GM19455 (cell line): ENCODE data around the gene RAB25.

Experiments used
- ATAC-seq: cut with Tn5 transposase; IDR thresholded peaks from one replicate; pipeline ENCODE4 v1.9.1; 2021; ENCODE audit not compliant: unreplicated experiment

Gene RAB25

GRCh38 chr1:156100205-156100995 lies 39.4 kb downstream of the RAB25 start:
- ATAC-seq, result no peak

DNA sequence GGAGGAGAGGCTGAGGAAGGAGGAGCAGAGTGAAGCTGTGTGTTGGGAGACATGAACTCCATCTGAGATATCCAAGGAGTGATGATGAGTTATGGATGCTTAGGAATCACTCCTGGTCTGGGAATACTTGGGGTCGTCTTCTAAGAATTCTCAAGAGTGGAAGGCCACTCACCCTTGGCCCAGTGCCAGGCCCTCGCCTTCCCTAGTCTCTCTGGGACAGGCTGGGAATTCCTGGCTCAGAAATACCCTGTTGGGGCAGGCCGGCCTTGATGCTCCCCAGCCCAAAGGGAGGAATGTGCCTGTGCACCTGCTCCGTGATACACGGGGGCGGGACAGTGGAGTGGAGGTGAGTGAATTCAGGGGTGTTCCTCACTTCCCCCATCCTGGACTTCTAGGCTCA lies 40.9 kb downstream of the RAB25 start:
- no peak for ATAC-seq

GRCh38 chr1:156102633-156103511 lies 41.9 kb downstream of the RAB25 start:
- no peak for ATAC-seq

GRCh38 chr1:156103521-156103947 lies 42.6 kb downstream of the RAB25 start:
- no peak for ATAC-seq

DNA sequence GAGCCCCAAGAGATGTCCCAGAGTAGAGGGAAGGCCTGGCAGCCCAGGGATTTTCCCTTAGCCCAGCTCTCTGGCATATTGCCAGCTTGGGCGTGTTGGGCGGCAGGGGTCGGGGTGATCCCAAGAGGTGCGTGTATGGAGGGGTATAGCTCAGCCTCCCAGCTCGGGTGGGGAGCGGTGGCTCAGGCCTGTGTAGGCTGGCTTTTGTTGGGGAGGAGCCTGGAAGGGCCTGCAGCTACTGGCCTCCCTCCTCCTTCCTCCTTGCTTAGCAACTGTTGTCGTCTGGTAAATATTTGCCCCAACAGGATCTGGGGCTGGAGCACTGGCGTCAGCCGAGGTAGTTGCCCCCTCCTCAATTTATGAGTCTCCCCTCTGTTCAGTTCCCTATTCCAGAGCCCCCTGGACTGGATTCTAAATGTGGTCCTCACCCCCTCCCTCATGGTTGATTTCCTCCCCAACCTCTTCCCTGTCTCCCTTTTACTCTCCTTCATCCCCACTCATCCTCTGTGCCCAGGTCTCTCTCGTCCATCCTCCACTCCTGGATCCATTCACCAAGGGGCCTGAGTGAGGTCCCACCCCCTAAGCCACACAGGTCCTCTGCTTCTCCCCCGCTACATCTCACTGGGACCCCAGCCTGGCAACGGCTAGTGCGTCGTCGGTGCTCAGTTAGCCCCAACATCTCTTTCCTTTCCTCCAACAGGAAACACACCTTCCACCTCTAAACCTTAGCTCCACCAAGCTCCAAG lies 43.3 kb downstream of the RAB25 start:
- no peak for ATAC-seq

DNA sequence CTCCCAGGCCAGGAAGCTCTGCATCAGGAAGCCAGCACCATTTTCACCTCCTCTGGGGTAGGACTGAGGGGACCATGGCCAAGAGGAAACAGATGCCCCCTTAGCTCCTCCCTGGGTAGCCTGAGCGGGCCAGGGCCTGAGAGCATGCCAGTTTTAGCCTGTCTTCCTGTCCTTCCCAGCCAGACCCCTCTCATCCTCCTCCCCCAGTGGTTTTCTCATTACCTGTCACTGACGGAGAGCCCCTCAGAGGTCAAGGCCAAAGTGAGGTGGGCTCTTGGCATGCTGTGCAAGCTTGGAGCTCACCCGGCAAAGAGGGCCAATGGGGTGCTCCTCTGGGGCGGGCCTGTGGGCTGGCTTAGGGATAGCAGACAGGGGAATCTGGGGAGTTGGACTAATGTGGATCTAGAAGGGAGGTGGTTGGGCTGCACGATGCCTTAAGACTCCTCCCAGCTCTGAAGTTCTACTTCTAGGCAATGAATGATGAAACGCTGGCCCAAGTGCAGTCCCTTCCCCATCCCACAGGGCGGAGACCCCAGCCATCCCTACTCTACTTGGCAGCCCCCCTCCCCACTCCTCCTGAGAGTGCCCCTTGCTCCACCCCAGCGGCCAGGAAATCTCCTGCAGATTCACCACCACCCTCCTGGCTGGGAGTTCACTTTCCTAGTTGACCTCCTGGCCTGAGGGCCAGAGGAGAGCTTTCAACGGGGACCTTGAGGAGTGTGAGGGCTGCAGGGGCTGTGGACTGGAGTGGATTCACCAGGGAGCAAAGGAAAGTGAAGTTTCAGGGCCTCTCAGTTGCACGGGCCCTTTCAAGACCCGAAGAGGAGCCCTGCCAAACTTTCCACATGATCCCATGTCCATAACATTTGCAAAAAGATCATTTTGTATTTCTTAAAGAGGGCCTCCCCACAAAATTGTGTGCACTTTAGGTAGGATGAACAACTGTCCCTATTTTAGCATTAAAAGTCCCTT lies 44.2 kb downstream of the RAB25 start:
- ATAC-seq, result no peak

- ATAC-seq, result peak; percentile 3
Observed at GRCh38 chr1:156106624-156107488, 45.9 kb downstream of the RAB25 start.

GRCh38 chr1:156108057-156108456 lies 47.1 kb downstream of the RAB25 start:
- no peak for ATAC-seq

GRCh38 chr1:156108664-156109241 lies 47.8 kb downstream of the RAB25 start:
- ATAC-seq, result no peak

GRCh38 chr1:156110252-156110651 lies 49.3 kb downstream of the RAB25 start:
- ATAC-seq, result no peak

GRCh38 chr1:156111355-156111962 lies 50.5 kb downstream of the RAB25 start:
- no peak for ATAC-seq

DNA sequence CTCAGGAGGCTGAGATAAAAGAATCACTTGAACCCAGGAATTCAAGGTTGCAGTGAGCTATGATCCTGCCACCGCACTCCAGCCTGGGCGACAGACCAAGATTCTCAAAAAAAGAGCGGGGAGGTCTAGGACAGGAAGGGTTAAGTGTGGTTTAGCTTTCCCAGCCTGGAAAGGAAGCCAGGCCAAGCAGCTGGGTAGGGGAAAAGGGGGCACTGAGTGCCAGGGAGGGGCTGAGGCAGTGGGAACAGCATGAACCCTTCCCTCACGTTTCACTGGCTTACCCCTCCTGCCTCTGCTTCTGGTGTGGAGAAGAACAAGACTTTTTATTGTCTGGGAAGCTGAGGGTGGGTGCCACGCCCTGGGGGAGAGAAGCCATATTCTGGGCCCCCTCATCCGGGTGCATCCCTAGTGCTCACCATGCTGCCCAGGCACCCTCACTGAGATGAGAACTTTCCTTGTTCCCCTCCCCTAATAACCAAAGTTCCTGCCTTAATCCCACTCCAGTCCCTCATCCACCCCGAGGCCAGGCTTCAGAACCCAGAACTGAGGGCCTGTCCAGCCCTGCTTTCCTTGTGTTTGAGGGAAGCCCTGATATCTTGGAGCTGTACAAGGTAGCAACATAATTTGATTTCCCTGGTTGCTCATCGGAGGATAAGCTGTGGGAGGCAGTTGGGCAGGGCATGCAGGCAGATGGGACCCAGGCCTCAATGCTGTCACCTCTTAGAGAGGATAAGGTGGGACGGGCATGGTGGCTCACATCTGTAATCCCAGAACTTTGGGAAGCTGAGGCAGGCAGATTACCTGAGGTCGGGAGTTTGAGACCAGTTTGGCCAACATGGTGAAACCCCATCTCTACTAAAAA lies 51.5 kb downstream of the RAB25 start:
- ATAC-seq, result no peak

GRCh38 chr1:156113282-156113950 lies 52.5 kb downstream of the RAB25 start:
- ATAC-seq, result no peak

DNA sequence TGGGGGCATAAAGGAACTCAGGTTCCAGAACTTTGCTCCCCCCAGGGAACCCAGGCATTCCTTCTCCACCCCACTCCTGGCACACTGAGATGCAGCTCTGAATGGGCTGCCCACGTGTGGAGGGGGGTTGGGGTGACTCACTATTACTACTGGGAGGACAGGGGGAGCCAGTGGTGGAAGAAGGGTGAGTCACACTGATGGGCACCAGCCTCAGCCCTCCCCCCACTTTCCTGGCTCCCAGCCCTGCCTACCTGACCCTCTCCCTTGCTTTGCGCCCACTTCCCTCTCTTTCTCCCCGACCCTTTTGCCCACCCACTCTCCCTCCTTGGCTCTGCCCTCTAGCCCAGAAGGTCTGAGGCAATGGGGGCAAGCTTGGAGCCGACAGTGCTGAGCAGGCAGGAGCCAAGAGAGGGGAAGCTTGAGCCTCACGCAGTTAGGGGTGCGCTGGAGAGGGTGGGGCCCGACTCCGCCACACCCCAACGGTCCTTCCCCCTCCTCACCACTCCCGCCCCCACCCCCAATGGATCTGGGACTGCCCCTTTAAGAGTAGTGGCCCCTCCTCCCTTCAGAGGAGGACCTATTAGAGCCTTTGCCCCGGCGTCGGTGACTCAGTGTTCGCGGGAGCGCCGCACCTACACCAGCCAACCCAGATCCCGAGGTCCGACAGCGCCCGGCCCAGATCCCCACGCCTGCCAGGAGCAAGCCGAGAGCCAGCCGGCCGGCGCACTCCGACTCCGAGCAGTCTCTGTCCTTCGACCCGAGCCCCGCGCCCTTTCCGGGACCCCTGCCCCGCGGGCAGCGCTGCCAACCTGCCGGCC lies 53.4 kb downstream of the RAB25 start, which contains the start of gene LMNA:
Gene LMNA, plus strand, starts transcription at position 611 of the 818 bp plus-strand sequence. CDS start 208 bp downstream, outside the sequence.
- peak; percentile 83 for ATAC-seq

DNA sequence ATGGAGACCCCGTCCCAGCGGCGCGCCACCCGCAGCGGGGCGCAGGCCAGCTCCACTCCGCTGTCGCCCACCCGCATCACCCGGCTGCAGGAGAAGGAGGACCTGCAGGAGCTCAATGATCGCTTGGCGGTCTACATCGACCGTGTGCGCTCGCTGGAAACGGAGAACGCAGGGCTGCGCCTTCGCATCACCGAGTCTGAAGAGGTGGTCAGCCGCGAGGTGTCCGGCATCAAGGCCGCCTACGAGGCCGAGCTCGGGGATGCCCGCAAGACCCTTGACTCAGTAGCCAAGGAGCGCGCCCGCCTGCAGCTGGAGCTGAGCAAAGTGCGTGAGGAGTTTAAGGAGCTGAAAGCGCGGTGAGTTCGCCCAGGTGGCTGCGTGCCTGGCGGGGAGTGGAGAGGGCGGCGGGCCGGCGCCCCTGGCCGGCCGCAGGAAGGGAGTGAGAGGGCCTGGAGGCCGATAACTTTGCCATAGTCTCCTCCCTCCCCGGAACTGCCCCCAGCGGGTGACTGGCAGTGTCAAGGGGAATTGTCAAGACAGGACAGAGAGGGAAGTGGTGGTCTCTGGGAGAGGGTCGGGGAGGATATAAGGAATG lies 54.1 kb downstream of the RAB25 start:
- no peak for ATAC-seq
